ENCODE measurements around the gene ARL2.

- TF ChIP-seq CTCF (conservative IDR thresholded peaks at IDR 0.05 in 1 of 2, IDR thresholded peaks at IDR 0.05 in 1 of 2; ENCODE audit: low read depth in 1 of 2, low read length in 2 of 2): no peak
- TF ChIP-seq EZH2 (IDR thresholded peaks at IDR 0.05; ENCODE audit: low read length, missing control alignments): no peak
Measured at GRCh38 chr11:65053827-65054508, 40.0 kb downstream of the ARL2 start.
